OCI-LY3 (cell line): ENCODE data around the gene PEPD.

ENCODE experiments used
- CTCF ChIP-seq: fragments of 200-600, 300-600 bp; sonication (generic); IDR thresholded peaks from 2 replicates; pipeline ENCODE4 v1.5.1; 2014; ENCODE audit warnings: antibody characterized with exemption, low read length, low read depth
- EZH2phosphoT487 ChIP-seq: fragments of 200-600 bp; shearing (Covaris generic); IDR thresholded peaks from 2 replicates; pipeline ENCODE4 v1.6.1; 2018; ENCODE audit warnings: antibody characterized with exemption, mixed run types, low read depth

- no peak for TF ChIP-seq CTCF
- no peak for TF ChIP-seq EZH2phosphoT487
Measured at GRCh38 chr19:33471111-33471996, 50.2 kb downstream of the PEPD start.
